MM.1S (cell line): ENCODE results near the gene GNPDA2.

Experiments used
- EZH2 ChIP-seq: fragments of 300-600 bp; sonication (generic); optimal IDR thresholded peaks from 2 replicates; pipeline ENCODE3; 2017; ENCODE audit warnings: low read depth, mild to moderate bottlenecking, antibody characterized with exemption, low read length, mixed read lengths
- EZH2phosphoT487 ChIP-seq: fragments of 300-600 bp; sonication (generic); IDR thresholded peaks from 2 replicates; pipeline ENCODE4 v1.6.1; 2018; ENCODE audit warnings: antibody characterized with exemption, low read length
- TF ChIP-seq, protein P1 (sequence below): fragments of 300-600 bp; sonication (generic); IDR thresholded peaks from 2 replicates; pipeline ENCODE4 v1.5.1; 2016; ENCODE audit warnings: antibody characterized with exemption, low read length, mixed read lengths

DNA sequence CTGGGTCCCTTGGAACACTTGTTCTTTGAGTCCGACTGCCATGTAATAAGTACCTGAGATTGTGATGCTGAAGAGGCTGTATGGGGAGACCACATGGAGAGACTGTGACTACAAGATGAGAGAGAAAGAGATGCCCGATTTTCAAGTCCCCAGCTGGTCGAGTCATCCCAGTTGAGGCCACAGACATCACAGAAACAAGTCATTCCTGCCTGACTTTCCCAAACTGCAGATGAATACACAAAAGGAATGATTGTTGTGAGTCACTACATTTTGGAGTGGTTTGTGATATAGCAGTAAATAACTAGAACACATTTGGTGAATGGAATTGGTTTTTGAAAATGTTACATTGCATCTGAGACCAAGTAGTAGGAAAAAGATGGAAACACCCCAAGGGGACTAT lies 66.0 kb downstream of the GNPDA2 start:
- TF ChIP-seq EZH2 (no peak), EZH2phosphoT487 (no peak)
- TF ChIP-seq, protein P1, sequence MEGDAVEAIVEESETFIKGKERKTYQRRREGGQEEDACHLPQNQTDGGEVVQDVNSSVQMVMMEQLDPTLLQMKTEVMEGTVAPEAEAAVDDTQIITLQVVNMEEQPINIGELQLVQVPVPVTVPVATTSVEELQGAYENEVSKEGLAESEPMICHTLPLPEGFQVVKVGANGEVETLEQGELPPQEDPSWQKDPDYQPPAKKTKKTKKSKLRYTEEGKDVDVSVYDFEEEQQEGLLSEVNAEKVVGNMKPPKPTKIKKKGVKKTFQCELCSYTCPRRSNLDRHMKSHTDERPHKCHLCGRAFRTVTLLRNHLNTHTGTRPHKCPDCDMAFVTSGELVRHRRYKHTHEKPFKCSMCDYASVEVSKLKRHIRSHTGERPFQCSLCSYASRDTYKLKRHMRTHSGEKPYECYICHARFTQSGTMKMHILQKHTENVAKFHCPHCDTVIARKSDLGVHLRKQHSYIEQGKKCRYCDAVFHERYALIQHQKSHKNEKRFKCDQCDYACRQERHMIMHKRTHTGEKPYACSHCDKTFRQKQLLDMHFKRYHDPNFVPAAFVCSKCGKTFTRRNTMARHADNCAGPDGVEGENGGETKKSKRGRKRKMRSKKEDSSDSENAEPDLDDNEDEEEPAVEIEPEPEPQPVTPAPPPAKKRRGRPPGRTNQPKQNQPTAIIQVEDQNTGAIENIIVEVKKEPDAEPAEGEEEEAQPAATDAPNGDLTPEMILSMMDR = no peak
